GM12874 (cell line): ENCODE results near the gene CDH20.

Experiments used
- TF ChIP-seq, protein P1 (sequence below): IDR thresholded peaks from 2 replicates; pipeline ENCODE4 v1.5.1; 2011; ENCODE audit warnings: low read depth, mild to moderate bottlenecking, control low read depth, low read length, moderate library complexity; ENCODE audit not compliant: insufficient read depth

The CDH20 gene

DNA sequence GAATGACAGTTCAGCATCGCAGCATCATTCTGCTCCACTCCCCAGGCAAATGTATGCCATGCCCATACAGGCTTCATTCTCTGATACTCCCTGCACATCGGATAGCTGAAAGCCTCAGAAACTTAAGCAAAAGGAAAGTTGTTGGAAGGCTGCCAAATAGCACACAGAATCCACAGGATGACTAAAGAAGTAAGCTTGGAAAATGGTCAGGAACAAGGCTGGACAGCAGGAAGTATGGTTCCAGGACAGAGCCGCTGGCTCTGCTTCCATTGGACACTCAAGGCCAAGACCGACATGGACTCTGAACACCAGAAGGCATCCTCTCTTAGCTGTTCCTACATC, 256.5 kb downstream of the CDH20 start:
- TF ChIP-seq, protein P1, sequence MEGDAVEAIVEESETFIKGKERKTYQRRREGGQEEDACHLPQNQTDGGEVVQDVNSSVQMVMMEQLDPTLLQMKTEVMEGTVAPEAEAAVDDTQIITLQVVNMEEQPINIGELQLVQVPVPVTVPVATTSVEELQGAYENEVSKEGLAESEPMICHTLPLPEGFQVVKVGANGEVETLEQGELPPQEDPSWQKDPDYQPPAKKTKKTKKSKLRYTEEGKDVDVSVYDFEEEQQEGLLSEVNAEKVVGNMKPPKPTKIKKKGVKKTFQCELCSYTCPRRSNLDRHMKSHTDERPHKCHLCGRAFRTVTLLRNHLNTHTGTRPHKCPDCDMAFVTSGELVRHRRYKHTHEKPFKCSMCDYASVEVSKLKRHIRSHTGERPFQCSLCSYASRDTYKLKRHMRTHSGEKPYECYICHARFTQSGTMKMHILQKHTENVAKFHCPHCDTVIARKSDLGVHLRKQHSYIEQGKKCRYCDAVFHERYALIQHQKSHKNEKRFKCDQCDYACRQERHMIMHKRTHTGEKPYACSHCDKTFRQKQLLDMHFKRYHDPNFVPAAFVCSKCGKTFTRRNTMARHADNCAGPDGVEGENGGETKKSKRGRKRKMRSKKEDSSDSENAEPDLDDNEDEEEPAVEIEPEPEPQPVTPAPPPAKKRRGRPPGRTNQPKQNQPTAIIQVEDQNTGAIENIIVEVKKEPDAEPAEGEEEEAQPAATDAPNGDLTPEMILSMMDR, result no peak

DNA sequence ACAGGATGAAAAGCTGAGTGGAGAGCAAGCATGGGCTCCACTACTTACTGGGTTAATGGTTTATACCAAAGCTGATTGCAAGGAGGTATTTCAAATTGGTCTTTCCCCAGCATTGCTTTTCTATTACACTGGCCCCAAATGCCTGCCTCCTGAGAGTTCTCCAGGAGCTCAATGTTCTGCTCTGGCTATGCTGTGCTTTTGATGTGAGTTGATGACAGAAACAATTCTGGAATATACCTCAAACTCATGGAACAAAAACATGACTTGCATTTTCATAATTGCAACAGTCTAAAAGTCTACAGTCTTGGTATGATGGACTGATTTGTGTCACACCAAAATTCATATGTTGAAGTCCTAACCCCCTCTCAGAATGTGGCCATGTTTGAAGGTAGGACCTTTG, 258.0 kb downstream of the CDH20 start:
- TF ChIP-seq, protein P1, result no peak

DNA sequence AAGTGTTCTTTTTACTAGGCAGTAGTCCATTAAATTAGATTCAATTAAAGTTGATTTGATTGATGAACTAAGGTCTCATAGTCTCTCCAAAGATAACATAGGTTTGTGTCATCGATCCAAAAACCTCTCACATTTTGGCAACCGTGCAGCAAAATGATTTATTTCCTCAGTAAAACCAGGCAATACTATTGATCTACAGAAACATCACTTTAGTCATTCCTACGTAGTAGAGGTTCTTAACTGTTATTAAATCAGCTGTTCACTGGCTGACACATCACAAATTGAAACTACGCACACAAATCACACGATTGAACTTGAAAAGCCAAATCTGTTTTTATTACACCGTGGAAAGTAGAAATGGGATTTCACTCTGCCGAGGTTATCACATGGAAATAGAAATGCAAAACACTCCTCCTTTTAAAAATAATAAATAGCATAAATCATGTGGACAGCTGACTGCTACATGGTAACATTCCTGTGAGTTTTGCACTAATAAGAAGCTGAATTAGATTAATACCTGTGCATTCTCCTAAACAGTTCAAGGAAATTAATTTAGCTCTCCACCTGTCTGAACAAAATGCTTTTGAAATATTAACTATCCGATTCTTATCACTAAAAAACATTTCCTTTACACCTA, 262.5 kb downstream of the CDH20 start:
- TF ChIP-seq, protein P1, result no peak

DNA sequence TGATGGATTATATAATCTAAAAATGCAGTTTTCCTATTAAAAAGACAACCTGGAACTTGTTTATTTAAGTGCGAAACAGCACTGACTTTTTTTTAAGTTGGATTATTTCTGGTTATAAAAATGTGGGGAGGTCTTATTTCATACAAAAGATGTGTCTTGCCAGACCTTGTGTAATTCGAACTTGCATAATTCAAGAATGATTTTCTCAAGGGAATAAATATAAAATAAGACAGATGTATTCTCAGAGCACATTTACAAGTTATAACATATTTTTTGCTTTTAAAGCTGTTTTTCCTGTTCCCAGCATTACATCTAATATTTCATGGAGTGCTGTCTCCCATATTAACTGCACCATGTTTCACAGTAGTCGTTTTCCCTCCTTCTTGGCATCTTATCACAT, 263.1 kb downstream of the CDH20 start:
- TF ChIP-seq, protein P1, result no peak

DNA sequence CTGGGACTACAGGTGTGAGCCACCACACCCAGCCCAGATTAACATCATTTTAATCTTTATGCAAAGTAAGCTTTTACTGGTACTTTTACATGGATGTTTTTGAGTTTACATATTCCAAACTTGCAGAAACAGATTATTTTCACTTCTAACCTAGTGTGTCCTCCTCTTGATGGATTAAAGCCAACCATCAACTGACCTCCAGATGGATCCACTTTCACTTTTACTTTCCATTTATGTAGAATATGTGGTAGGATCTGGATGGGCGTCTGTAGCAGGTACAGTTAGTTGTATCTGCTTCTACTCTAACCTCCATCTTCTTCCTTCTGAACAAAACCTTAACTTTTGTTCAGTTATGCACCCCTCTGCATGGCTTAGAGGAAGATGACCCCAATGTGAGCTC, 264.1 kb downstream of the CDH20 start:
- TF ChIP-seq, protein P1, result no peak

DNA sequence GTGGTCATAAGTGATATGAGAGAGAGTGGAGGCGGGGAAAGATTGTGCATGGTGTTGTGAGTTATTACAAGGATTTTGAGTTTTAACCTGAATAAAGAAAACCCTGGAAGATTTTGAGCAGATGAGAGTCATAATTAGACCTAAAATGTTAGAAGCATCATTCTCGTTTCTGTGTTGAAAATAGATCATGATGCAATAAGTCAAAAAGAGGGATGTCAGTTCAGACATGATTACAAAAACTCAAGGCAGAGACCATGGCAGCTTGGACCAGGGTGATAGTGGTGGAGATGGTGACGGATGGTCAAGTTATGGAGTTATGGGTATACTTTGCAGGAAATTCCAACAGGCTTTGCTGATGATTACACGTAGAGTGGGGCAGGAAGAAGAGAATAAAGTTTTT, 267.2 kb downstream of the CDH20 start:
- TF ChIP-seq, protein P1, result no peak

DNA sequence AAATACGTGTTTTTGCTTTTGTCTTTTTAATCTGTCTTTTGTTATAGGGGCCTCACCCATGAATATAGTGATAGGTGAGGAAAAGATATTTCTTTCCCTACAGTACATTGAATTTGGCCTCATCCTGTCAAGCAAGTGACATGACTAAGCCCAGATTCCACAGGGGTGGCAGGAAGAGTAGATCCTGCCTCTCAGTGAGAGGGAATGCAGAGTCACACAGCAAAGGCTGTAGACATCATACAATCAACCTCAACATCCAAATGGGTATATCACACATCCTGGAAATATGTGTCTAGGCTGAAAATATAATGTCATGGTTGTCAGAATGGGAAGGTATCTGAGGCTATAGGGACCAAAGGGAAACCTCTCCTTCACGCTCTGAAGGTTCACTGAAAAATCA, 269.6 kb downstream of the CDH20 start:
- TF ChIP-seq, protein P1, result no peak
